Measurements from ENCODE around the gene DMKN.

Gene DMKN

GRCh38 chr19:35549879-35550523 is 36.6 kb upstream of the DMKN start:
- no peak for DNase-seq (ENCODE audit: low read depth in 2 of 2, low spot score in 1 of 2)

GRCh38 chr19:35549174-35549788 is 35.8 kb upstream of the DMKN start:
- no peak for DNase-seq (ENCODE audit: low read depth in 2 of 2, low spot score in 1 of 2)

GRCh38 chr19:35546532-35546931 is 33.1 kb upstream of the DMKN start:
- DNase-seq (ENCODE audit: low read depth in 2 of 2, low spot score in 1 of 2), result no peak

GRCh38 chr19:35545855-35546381 is 32.5 kb upstream of the DMKN start:
- peak; percentile 27 to 34 for DNase-seq (ENCODE audit: low read depth in 2 of 2, low spot score in 1 of 2)

- peak; percentile 38 to 73 for DNase-seq (ENCODE audit: low read depth in 2 of 2, low spot score in 1 of 2)
Measured at GRCh38 chr19:35545001-35545854, 31.8 kb upstream of the DMKN start, which contains the start of gene TMEM147. Gene TMEM147 (plus strand): TSS chr19:35545626. CDS start chr19:35545740, 114 bp downstream.

GRCh38 chr19:35544110-35544802 is 30.8 kb upstream of the DMKN start:
- no peak for DNase-seq (ENCODE audit: low read depth in 2 of 2, low spot score in 1 of 2)

GRCh38 chr19:35543280-35544109 is 30.0 kb upstream of the DMKN start:
- DNase-seq (ENCODE audit: low read depth in 2 of 2, low spot score in 1 of 2), result no peak

- DNase-seq (ENCODE audit: low read depth in 2 of 2, low spot score in 1 of 2), result no peak
Measured at GRCh38 chr19:35542209-35542608, 28.8 kb upstream of the DMKN start.

- no peak for DNase-seq (ENCODE audit: low read depth in 2 of 2, low spot score in 1 of 2)
Measured at GRCh38 chr19:35540356-35540927, 27.0 kb upstream of the DMKN start.

- DNase-seq (ENCODE audit: low read depth in 2 of 2, low spot score in 1 of 2), result no peak
Measured at GRCh38 chr19:35539850-35540249, 26.4 kb upstream of the DMKN start.

GRCh38 chr19:35539314-35539713 is 25.9 kb upstream of the DMKN start:
- DNase-seq (ENCODE audit: low read depth in 2 of 2, low spot score in 1 of 2), result no peak

GRCh38 chr19:35534803-35535480 is 21.5 kb upstream of the DMKN start:
- no peak for DNase-seq (ENCODE audit: low read depth in 2 of 2, low spot score in 1 of 2)

- DNase-seq (ENCODE audit: low read depth in 2 of 2, low spot score in 1 of 2), result no peak
Measured at GRCh38 chr19:35533822-35534392, 20.5 kb upstream of the DMKN start.

- no peak for DNase-seq (ENCODE audit: low read depth in 2 of 2, low spot score in 1 of 2)
Measured at GRCh38 chr19:35533201-35533821, 19.9 kb upstream of the DMKN start, which contains the start of gene GAPDHS. Gene GAPDHS (plus strand): TSS chr19:35533456. CDS start chr19:35533528, 72 bp downstream.

GRCh38 chr19:35531291-35531690 is 17.8 kb upstream of the DMKN start:
- DNase-seq (ENCODE audit: low read depth in 2 of 2, low spot score in 1 of 2), result no peak

- DNase-seq (ENCODE audit: low read depth in 2 of 2, low spot score in 1 of 2), result no peak
Measured at GRCh38 chr19:35529241-35530218, 16.1 kb upstream of the DMKN start.
